Left lung (tissue), 10 donors: Measurements from ENCODE around the gene FOXP4. TPM values are rescaled to one million over a fixed set of nuclear protein-coding genes. Genes with fewer than 3 reads are reported as not detected.
A peak's percentile ranks its signal among the peaks of the same experiment; 100 is the strongest.

ENCODE experiments used
- ATAC-seq: fragments of 200-7000 bp; cut with Tn5 transposase; one replicate; pipeline ENCODE4 v1.9.1; 2020; ENCODE audit warnings: moderate library complexity
- DNase-seq, 4 donors: peaks; one replicate each; pipeline ENCODE4 v3.0.0-alpha.2; 2013 to 2020
- H3K27ac ChIP-seq, 2 donors: fragments of 200-600 bp; sonication (generic) in 1 of 2; one replicate each; pipeline versions ENCODE4 v1.5.0 to v1.8.0; 2020 to 2021
- H3K27me3 ChIP-seq, 2 donors: fragments of 200-600 bp; sonication (generic) in 1 of 2; one replicate each; pipeline versions ENCODE4 v1.5.0 to v1.8.0; 2020 to 2021
- H3K36me3 ChIP-seq, 2 donors: fragments of 200-600 bp; sonication (generic) in 1 of 2; one replicate each; pipeline versions ENCODE4 v1.5.0 to v1.8.0; 2020 to 2021
- H3K4me1 ChIP-seq, 2 donors: fragments of 200-600 bp; one replicate each; pipeline ENCODE4 v1.8.0; 2021
- H3K4me3 ChIP-seq, 2 donors: fragments of 200-600 bp; sonication (generic) in 1 of 2; one replicate each; pipeline versions ENCODE4 v1.5.0 to v1.8.0; 2020 to 2021; ENCODE audit warnings: mild to moderate bottlenecking in 1 of 2
- H3K9me3 ChIP-seq, 2 donors: fragments of 200-600 bp; sonication (generic) in 1 of 2; one replicate each; pipeline versions ENCODE4 v1.5.0 to v1.8.0; 2020 to 2021
- intact Hi-C, 2 donors: fragments of 100-400 bp; cut with DNase I; formaldehyde crosslinking; loops; one replicate each; pipeline versions ENCODE4 v1.11.2 to v1.14.2; 2022
- polyA plus RNA-seq, 6 donors: library from polyadenylated mRNA; unstranded; fragments of 120-200 nt; gene quantifications; one replicate each; pipeline ENCODE4 v1.2.1, GENCODE V29; 2013; ENCODE audit not compliant: insufficient read length in 6 of 6
- total RNA-seq, 2 donors: library from RNA; stranded (reverse); fragmentation: NEBNext Ultra II Directional; extraction: Animal tissue kit (Norgen Biotek cat#: 25700); gene quantifications; one replicate each; pipeline ENCODE4 v1.2.1, GENCODE V29; 2021
- TF ChIP-seq, protein P1 (sequence below), 2 donors: fragments of 200-600 bp; sonication (generic) in 1 of 2; IDR thresholded peaks; one replicate each; pipeline versions ENCODE4 v1.5.0 to v1.8.0; 2021; ENCODE audit warnings: antibody characterized with exemption in 2 of 2
- donor health status: DM: no; HTN: yes; CAD: no.
- donor health status: DM: no; HTN: no; CAD: no.

FOXP4 gene
- total and polyA plus RNA-seq, 8 donors, result 26.9 to 77.9 (median 60.2) TPM

DNA sequence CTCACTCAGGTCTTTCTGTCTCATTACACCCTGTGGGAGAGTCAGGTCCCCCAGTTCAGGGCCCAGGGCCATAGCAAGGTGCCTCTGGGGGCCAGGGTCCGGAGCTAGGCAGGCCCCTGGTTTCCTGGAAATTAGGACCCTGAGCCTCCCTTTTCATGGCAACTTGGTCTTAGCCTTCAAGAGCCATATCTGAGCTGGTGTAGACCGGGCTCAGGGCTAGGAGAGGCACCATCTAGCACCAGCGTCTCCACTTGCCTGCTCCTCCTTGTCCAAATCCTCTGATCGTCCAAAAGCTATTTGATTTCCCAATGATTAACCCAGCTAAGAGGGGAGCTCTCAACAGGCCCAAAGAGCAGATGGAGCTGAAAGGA is 97.7 kb downstream of the FOXP4 start:
- H3K4me3 ChIP-seq, result no peak overlapping the region
- H3K4me1 ChIP-seq, result peaks cover 0 to 5% of the 10 kb centered on the region in 2 donors
- TF ChIP-seq, protein P1, sequence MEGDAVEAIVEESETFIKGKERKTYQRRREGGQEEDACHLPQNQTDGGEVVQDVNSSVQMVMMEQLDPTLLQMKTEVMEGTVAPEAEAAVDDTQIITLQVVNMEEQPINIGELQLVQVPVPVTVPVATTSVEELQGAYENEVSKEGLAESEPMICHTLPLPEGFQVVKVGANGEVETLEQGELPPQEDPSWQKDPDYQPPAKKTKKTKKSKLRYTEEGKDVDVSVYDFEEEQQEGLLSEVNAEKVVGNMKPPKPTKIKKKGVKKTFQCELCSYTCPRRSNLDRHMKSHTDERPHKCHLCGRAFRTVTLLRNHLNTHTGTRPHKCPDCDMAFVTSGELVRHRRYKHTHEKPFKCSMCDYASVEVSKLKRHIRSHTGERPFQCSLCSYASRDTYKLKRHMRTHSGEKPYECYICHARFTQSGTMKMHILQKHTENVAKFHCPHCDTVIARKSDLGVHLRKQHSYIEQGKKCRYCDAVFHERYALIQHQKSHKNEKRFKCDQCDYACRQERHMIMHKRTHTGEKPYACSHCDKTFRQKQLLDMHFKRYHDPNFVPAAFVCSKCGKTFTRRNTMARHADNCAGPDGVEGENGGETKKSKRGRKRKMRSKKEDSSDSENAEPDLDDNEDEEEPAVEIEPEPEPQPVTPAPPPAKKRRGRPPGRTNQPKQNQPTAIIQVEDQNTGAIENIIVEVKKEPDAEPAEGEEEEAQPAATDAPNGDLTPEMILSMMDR (IDR thresholded peaks at IDR 0.05), result no peak
- peaks cover 0 to 19% of the 10 kb centered on the region in 2 donors for H3K27me3 ChIP-seq
- intact Hi-C loops, result no loop called here
- H3K36me3 ChIP-seq, result no peaks in the 10 kb centered on the region
- no peak for DNase-seq
- H3K27ac ChIP-seq, result no peak overlapping the region
- no peak for ATAC-seq
- H3K9me3 ChIP-seq, result no peaks in the 10 kb centered on the region

DNA sequence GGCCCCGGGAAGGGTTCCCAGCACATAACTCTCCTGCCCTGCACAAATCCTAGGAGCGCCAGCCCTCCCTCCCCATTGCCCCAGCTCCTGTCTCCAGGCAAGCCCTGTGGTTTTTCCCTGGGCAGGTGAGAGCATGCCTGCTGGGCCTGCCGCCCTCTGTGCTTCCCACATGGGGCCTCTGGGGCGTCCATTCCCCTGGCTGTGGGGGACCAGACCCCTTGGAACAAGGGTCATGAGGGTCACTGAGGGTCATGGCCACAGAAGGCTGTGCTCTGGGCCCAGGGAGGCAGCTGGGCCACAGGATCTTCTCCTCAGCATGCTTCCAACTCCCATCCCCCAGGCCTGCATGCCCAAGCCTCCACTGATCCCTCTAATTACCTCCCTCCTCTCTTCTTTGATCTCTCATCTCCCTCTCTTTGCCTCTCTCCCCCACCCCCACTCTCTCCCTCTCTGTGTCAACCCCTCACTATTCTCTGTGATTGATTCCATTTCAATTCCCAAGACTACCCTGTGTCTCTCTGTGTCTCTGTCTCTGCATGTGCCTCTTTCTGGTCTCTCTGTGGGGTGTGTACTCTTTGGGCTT is 98.2 kb downstream of the FOXP4 start:
- Histone ChIP-seq H3K9me3 (no peaks in the 10 kb centered on the region), H3K27ac (no peak overlapping the region), H3K36me3 (peaks cover 0 to under 1% of the 10 kb centered on the region in 2 donors), H3K27me3 (peaks cover 0 to 14% of the 10 kb centered on the region in 2 donors), H3K4me3 (no peak overlapping the region), H3K4me1 (no peaks in the 10 kb centered on the region)
- TF ChIP-seq, protein P1 (IDR thresholded peaks at IDR 0.05), result no peak
- no peak for ATAC-seq
- DNase-seq, result no peak
- intact Hi-C loops, result no loop called here

DNA sequence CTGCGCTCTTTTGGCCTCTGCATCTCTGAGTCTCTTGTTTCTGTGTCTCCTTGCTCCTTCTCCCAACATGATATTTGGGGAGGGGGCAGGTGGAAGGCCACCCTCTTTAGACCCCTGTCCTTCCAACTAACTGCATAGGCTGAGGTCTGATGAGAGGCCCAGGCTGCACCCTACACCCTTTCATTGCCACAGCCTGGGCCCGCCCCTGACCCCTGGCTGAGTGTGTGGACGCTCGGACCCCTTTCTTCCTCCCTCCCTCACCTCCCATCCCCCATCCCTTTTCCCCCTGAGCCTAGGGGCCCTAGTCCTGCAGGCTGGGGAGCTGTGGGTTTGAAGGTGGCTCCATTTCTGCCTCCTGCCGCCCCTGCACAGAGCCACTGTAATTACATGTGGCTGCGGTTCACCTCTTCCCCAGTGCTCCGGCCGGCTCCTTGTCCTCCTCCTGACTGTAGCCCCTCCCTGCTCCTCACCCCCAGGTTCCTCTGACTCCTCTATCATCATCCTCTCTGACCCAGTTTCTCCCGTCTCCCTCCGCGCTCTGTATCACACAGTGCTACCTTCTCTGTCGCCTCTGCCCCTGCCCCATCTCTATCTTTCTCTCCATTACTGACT is 98.9 kb downstream of the FOXP4 start:
- no peak overlapping the region for H3K4me3 ChIP-seq
- TF ChIP-seq, protein P1 (IDR thresholded peaks at IDR 0.05), result no peak
- no peak for DNase-seq
- H3K36me3 ChIP-seq, result peaks cover 0 to 6% of the 10 kb centered on the region in 2 donors
- H3K27ac ChIP-seq, result no peak overlapping the region
- no peaks in the 10 kb centered on the region for H3K4me1 ChIP-seq
- ATAC-seq, result no peak
- intact Hi-C loops, result no loop called here
- peaks cover 0 to 7% of the 10 kb centered on the region in 2 donors for H3K27me3 ChIP-seq
- H3K9me3 ChIP-seq, result no peaks in the 10 kb centered on the region

DNA sequence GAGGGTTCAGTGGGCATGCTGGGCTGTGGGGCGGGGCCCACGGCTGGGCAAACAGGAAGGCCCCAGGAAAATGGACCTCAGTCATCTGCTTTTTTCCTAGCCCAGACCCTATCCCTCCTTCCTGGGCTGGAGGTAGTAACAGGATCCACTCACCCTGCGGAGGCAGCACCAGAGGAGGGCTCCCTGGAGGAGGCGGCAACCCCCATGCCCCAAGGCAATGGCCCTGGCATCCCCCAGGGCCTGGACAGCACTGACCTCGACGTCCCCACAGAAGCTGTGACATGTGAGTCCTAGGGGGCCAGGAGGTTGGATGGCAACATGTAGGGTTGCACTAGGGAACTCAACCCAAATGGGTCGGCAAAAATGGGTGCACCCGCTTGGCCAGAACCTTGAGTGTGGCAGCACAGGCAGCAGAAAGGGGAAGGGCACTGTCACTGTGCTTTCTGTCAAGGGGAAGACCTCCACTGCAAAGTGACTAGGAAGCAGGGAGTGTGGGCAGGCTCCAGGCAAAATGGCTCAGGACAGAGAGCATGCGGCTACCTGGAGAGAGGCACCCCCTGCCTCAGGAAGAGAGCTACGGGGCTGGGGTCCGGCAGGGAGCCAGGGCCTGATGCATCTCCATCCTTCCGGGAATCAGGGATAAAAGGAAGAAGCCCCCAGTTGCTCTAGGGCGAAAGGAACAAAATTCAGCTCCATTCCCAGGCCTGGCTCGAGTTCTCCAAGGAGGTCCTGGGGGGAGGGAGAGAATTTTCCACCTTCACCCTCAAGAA is 100.0 kb downstream of the FOXP4 start:
- intact Hi-C loops, result no loop called here
- ATAC-seq (no peak), DNase-seq (no peak)
- Histone ChIP-seq H3K4me1 (no peaks in the 10 kb centered on the region), H3K9me3 (no peaks in the 10 kb centered on the region), H3K4me3 (no peak overlapping the region), H3K27ac (no peak overlapping the region), H3K36me3 (peaks cover 0 to 6% of the 10 kb centered on the region in 2 donors), H3K27me3 (no peaks in the 10 kb centered on the region)
- TF ChIP-seq, protein P1 (IDR thresholded peaks at IDR 0.05), result no peak

DNA sequence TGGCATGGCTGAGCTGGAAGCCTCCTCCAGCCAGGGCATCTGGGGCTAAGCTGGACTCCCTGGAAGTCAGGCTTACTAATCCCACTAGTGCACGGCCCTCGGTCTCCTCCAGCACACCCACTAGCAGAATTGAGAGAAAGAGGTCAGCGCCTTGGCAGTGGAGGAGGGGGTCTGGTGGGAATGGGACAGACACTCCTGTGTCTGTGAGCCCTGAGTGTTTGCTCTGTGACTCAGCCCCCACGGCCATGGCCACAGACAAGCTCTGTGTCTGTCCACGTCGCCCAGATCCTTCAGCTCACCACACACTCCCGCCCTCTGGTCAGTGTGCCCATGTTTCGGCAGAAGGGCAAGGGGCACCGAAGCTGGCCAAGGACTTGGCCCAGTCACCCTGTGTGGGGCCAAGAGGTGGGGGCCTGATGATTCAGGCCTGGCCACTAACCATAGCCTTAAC is 100.9 kb downstream of the FOXP4 start:
- TF ChIP-seq, protein P1 (IDR thresholded peaks at IDR 0.05), result no peak
- DNase-seq (no peak), ATAC-seq (peak; percentile 24)
- peaks cover 0 to 9% of the 10 kb centered on the region in 2 donors for H3K36me3 ChIP-seq
- H3K4me3 ChIP-seq, result no peak overlapping the region
- intact Hi-C loops, result no loop called here
- no peak overlapping the region for H3K27ac ChIP-seq
- no peaks in the 10 kb centered on the region for H3K4me1 ChIP-seq
- no peaks in the 10 kb centered on the region for H3K27me3 ChIP-seq
- H3K9me3 ChIP-seq, result no peaks in the 10 kb centered on the region
